ENCODE data around the gene DPY19L2.
"Not testable (repeated sequence)": the region's sequence is repeated elsewhere in the genome, so short reads cannot be mapped to it uniquely, and the experiment has no call there.

The DPY19L2 gene

DNA sequence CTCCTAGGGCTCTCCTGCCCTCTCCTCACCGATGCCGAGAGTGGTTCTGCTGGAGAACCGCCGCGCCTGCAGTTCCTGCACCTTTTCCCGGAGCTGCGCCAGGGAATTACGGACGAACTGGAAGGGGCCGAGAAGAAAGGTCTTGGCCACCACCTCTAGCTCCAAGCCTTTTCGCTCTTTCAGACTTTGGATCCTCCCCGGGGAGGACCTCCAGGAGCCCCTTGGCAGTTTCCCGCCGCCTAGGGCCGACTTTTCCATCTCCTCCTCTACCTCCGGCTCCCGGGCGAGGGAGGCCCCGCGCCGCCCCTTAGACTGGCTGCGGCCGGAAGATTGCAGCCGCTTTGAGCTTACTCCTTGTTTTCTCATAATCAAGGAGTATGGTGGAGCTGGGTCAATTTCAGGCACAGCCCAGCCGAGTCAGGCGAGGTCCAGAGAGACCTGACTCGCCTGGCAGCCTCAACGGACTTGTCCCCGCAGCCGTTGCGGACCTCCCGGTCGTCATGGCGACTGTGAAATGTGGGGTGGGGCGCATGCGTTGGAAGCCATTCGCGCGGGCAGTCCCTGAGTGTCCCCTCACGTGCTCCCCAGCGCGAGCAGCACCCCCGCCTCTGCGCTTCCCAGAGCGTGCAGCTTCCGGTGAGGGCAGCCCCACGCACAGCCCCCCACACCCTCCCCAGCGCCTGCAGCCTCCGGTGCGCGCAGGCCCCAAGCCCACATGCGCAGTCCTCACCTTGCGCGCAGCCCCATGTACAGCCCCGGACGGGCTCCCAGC is at the start of gene DPY19L2:
Gene DPY19L2 (minus strand): TSS at position 466 of the 772 bp plus-strand sequence. CDS start 100 bp downstream, at position 366.
- H3K9me3 Mint-ChIP-seq = no peaks in the 10 kb centered on the region
- H3K4me3 Mint-ChIP-seq = peak within 1 kb of the TSS; percentile 90
- H3K27ac Mint-ChIP-seq = peak within 1 kb of the TSS; percentile 94
- H3K27me3 Mint-ChIP-seq (ENCODE audit: low read depth, poor library complexity) = peaks cover 33% of the 10 kb centered on the region
- H3K4me1 Mint-ChIP-seq = peaks cover 33% of the 10 kb centered on the region
- H3K36me3 Mint-ChIP-seq (ENCODE audit: low read depth) = peaks cover 4% of the 10 kb centered on the region
- TF ChIP-seq, protein P1, sequence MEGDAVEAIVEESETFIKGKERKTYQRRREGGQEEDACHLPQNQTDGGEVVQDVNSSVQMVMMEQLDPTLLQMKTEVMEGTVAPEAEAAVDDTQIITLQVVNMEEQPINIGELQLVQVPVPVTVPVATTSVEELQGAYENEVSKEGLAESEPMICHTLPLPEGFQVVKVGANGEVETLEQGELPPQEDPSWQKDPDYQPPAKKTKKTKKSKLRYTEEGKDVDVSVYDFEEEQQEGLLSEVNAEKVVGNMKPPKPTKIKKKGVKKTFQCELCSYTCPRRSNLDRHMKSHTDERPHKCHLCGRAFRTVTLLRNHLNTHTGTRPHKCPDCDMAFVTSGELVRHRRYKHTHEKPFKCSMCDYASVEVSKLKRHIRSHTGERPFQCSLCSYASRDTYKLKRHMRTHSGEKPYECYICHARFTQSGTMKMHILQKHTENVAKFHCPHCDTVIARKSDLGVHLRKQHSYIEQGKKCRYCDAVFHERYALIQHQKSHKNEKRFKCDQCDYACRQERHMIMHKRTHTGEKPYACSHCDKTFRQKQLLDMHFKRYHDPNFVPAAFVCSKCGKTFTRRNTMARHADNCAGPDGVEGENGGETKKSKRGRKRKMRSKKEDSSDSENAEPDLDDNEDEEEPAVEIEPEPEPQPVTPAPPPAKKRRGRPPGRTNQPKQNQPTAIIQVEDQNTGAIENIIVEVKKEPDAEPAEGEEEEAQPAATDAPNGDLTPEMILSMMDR (IDR thresholded peaks at IDR 0.05) = no peak
- peak; percentile 85 for DNase-seq

DNA sequence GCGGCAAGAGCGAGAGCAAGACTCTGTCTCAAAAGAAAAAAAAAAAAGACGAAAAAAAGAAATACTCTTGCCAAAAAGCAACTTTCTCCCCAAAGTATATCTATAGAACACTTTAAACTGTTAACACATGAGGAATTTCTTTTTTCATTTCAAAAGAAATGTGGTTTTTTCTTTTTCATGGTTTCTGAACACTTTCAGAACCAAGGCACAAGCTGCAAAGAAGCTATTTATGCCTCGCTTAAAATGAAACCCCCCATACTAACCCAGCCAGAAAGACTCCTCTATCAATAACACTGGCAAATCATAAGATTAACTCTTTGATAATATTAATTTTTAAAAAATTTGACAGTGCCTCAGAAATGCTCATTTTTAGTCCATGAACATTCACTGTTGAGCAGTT is 48.6 kb upstream of the DPY19L2 start:
- not testable (repeated sequence) for H3K9me3 Mint-ChIP-seq; H3K4me1 Mint-ChIP-seq; H3K36me3 Mint-ChIP-seq (ENCODE audit: low read depth); H3K4me3 Mint-ChIP-seq; H3K27ac Mint-ChIP-seq; DNase-seq; H3K27me3 Mint-ChIP-seq (ENCODE audit: low read depth, poor library complexity)

DNA sequence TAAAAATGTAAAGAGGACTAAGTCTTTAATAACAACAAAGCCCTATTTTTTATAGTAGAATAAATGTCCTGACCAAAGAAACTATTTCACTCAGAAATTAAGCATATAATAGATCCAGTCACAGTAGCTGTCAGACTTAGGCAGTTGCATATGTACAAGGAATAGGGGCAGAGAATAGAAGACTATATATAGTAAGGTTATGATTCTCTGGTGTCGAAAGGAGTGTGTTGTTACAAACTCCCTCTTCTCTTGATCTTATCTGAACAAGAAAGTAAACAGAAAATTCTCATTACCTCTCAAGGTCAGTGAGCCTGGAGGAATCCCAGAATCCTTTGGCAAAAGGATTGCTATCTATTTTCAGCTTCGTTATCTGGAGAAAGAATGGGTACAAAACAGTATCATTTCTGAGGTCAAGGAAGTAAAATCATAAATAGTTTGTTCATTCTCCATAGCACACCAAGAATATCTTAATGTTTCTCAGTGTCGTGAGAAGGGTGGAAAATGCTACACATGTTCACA is 46.9 kb upstream of the DPY19L2 start:
- H3K36me3 Mint-ChIP-seq (ENCODE audit: low read depth); H3K4me3 Mint-ChIP-seq; DNase-seq; H3K27me3 Mint-ChIP-seq (ENCODE audit: low read depth, poor library complexity); H3K4me1 Mint-ChIP-seq; H3K9me3 Mint-ChIP-seq: not testable (repeated sequence)
- peak overlapping the region; percentile 16 for H3K27ac Mint-ChIP-seq

DNA sequence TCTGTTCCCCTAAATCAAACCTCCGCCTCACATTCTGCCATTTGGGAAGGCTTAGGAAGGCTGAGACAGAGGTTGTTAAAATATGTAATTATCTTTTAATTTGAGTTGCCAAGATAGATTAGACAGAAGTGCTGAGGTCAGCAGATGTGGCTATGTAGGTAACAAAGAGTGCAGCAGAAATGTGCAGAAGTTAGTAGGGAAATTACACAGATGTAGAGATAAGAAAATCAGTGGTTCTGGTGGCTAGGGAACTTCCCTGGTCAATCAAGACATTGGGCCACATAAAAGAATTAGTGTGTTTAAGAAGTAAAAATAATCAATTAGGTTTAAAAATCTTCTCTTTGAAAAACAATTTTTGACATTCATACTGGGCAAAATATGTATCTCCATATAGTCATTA is 46.1 kb upstream of the DPY19L2 start:
- H3K27ac Mint-ChIP-seq = peak overlapping the region; percentile 26
- not testable (repeated sequence) for H3K27me3 Mint-ChIP-seq (ENCODE audit: low read depth, poor library complexity); H3K36me3 Mint-ChIP-seq (ENCODE audit: low read depth); H3K9me3 Mint-ChIP-seq; DNase-seq; H3K4me3 Mint-ChIP-seq; H3K4me1 Mint-ChIP-seq

DNA sequence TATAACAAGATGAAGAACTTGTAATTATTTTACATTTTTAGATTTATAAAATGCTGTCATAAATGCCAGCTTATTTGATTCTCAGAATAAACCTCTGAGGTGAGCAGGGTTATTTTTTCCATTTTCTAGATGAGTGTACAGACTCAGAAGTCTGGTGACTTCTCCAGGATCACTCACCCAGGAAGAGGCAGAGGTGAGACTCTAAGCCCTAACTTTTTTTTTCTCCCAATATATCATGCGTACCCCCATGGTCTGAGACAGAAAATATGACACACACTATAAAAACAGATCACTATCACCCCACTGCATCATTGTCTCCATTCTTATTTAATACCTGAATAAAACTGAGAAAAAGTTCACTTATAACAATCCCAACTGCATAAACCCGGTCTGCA is 45.4 kb upstream of the DPY19L2 start:
- DNase-seq = not testable (repeated sequence)

DNA sequence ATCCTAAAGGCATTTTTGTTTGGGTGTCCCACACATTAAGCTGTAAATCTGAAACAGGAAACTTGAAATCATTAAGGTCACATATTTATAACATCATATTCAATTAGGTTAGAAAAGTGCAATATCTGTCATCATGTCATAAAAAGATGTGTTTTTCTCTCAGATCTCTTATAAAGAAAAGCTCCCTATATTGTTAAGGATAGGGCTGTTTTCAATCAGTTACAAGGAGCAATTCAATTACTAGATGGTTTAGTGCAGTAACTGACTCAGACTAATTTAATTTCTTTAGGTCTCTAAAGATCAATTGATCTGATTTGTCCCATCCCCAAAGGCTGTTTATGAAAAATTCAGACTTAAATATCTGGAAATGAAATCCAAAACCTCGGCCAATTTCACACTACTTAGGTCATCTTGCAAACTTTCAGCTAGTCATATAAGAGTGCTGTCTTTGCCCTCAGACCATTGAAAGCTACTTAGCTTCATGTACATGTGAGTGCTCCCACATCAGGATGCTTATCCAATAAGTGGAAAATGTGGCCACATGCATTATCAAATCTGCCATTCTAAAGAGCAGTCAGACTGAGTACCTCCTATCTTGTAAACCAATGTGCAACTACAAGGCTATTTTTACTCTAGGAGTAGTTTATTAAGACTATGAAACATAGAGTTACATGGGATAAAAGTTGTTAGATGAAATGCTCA is 44.8 kb upstream of the DPY19L2 start:
- not testable (repeated sequence) for H3K36me3 Mint-ChIP-seq (ENCODE audit: low read depth); H3K27ac Mint-ChIP-seq; H3K27me3 Mint-ChIP-seq (ENCODE audit: low read depth, poor library complexity); H3K4me1 Mint-ChIP-seq; H3K9me3 Mint-ChIP-seq; DNase-seq; H3K4me3 Mint-ChIP-seq

More for the DNA sequence above, 45.4 kb upstream of the DPY19L2 start:
- not testable (repeated sequence) for H3K27ac Mint-ChIP-seq; H3K9me3 Mint-ChIP-seq; H3K4me3 Mint-ChIP-seq; H3K36me3 Mint-ChIP-seq (ENCODE audit: low read depth); H3K4me1 Mint-ChIP-seq; H3K27me3 Mint-ChIP-seq (ENCODE audit: low read depth, poor library complexity)

DNA sequence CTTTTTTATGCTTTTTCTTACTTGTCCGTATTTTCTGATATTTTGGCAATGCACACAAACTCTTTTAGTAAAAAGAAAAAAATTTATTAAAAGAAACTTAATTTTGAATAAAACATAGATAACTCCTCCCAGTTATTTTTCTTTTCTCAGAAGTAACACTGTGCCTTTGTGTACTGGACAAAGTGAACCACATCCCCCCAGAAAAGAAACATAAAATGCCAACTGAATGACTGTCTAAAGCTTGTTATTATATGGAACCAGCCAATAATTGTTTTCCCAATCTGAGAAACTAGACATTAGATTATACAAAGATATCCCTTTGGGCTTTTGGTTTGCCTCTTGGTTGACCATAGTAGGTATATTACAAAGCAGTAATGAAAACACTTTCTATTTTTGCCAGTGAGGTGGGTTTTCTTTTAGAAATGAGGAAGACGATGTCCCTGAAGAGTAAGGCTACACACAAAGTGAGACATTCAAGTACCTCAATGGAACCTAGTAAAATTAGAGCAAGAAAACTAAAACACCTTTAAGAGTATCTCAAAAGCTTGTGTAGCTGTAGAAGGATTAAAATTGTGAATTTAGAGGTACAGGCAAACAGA is 44.2 kb upstream of the DPY19L2 start:
- H3K4me1 Mint-ChIP-seq; H3K9me3 Mint-ChIP-seq; H3K4me3 Mint-ChIP-seq; H3K27ac Mint-ChIP-seq; H3K27me3 Mint-ChIP-seq (ENCODE audit: low read depth, poor library complexity); DNase-seq; H3K36me3 Mint-ChIP-seq (ENCODE audit: low read depth): not testable (repeated sequence)

DNA sequence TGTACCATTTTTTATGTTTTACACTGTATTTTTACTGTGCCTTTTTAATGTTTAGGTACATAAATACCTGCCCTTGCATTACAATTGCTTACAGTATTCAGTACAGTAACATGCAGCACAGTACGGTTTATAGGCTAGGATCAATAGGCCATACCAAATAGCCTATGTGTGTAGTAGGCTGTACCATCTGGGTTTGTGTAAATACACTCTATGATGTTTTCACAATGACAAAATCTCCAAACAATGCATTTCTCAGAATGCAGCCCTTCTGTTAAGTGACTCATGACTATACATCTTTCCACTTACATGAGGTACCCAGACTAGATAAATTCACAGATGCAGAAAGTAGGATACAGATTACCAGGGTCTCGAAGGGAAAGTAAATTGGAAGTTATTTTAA is 43.0 kb upstream of the DPY19L2 start:
- H3K9me3 Mint-ChIP-seq; H3K27ac Mint-ChIP-seq; H3K27me3 Mint-ChIP-seq (ENCODE audit: low read depth, poor library complexity); H3K4me3 Mint-ChIP-seq; DNase-seq; H3K36me3 Mint-ChIP-seq (ENCODE audit: low read depth); H3K4me1 Mint-ChIP-seq: not testable (repeated sequence)

DNA sequence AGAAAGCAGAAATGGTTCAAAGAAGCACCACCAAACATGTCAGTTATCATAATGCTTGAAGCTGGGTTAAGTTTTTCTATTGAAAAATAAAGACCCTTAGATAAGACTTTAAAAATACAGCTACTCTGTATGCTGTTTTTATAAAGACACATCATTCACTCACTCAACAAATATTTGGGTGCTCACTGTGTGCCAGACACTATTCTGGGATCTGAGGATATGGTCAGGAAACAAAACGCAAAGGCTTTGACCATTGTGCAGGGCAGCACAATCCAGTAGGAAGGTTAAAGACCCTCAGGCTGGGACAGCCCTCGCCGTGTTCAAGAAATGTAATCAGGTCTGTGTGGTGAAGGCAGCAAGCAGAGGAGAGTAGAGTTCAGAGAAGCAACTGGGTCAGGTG is 38.0 kb upstream of the DPY19L2 start:
- Mint-ChIP-seq H3K36me3 (ENCODE audit: low read depth) (no peaks in the 10 kb centered on the region), H3K27me3 (ENCODE audit: low read depth, poor library complexity) (no peaks in the 10 kb centered on the region), H3K27ac (peak overlapping the region; percentile 26), H3K4me3 (no peak overlapping the region), H3K4me1 (no peaks in the 10 kb centered on the region), H3K9me3 (no peaks in the 10 kb centered on the region)
- DNase-seq = no peak
- TF ChIP-seq, protein P1 (IDR thresholded peaks at IDR 0.05) = no peak

DNA sequence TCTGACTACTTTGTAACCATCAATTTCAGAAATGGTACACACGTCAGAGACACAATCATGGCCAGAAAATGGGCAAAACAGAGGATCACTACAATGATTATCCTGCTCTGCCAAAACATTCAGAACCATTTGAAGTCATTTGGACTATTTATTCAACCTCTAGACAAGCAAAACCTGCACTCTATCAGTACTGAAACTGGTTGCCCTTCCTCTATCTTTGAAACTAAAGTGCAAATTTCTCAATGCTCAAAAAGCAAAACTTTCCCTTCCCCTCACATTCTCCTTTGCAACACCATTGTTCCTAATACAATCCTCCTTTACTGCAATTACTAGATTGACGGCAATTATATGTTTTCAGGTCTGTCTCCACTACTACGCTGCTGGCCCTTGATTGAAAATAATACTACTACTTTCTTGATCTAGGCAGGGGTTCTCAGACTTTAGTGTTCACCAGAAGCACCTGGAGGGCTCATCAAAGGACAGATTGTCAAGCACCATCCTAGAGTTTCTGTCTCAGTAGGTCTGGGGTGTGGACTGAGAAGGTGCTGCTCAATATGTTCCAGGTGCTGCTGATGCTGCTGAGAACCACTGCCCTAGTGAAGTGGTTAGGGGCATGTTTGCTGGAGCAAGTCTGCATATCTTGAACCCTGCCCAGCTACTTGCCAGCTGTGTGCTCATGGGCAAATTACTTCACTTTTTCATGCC is 31.5 kb upstream of the DPY19L2 start:
- H3K4me3 Mint-ChIP-seq; H3K27me3 Mint-ChIP-seq (ENCODE audit: low read depth, poor library complexity); H3K9me3 Mint-ChIP-seq; DNase-seq; H3K36me3 Mint-ChIP-seq (ENCODE audit: low read depth); H3K4me1 Mint-ChIP-seq; H3K27ac Mint-ChIP-seq: not testable (repeated sequence)

DNA sequence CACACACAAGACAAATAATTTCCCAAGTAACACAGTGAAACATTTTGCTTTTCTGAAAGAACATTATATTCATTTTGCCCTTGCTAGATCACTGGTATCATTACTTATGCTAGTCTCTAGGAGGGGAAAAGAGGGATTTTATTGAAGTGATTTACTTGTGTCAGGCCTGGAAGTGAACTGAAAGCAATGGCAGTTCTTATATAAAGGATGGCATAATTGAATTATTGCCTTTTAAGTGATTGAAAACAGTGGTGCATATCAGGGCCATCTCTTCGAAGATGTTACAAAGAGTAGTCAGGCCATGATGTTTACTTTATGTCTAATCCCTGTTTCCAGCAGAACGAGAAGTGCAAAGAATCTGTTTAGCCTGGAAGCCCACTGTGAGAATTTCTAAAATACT is 30.7 kb upstream of the DPY19L2 start:
- H3K27me3 Mint-ChIP-seq (ENCODE audit: low read depth, poor library complexity) = not testable (repeated sequence)

DNA sequence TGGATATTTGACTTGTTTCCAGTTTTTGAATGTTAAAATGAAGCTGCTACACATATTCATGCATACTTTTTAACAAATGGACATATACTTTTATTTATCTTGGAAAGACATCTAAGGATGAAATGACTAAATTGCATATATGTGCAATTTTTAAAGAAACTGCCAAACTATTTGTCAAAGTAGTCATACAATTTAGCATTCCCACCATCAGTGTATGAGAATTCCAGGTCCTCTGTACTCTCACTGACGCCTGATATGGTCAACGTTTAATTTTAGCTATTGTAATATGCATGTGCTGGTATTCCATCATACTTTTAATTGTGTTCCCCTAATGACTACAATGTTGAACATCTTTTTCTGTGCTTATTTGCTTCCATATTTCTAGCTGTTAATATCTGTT is 22.5 kb upstream of the DPY19L2 start:
- H3K9me3 Mint-ChIP-seq; H3K27me3 Mint-ChIP-seq (ENCODE audit: low read depth, poor library complexity); H3K4me3 Mint-ChIP-seq; DNase-seq; H3K4me1 Mint-ChIP-seq; H3K27ac Mint-ChIP-seq; H3K36me3 Mint-ChIP-seq (ENCODE audit: low read depth): not testable (repeated sequence)

More for the DNA sequence above, 30.7 kb upstream of the DPY19L2 start:
- H3K9me3 Mint-ChIP-seq; H3K4me3 Mint-ChIP-seq; H3K27ac Mint-ChIP-seq; DNase-seq; H3K4me1 Mint-ChIP-seq; H3K36me3 Mint-ChIP-seq (ENCODE audit: low read depth): not testable (repeated sequence)
